ENCODE measurements around the gene BMP2K.

Gene BMP2K

GRCh38 chr4:78776079-78776728, at the start of gene BMP2K:
Gene BMP2K, plus strand, starts transcription at chr4:78776350. Its CDS starts 194 bp downstream, at chr4:78776544.
- DNase-seq = peak; percentile 78 to 84

- no peak for DNase-seq
Measured at GRCh38 chr4:78726546-78726945, 49.6 kb upstream of the BMP2K start.

- DNase-seq = no peak
Measured at GRCh38 chr4:78732332-78733104, 43.6 kb upstream of the BMP2K start.

GRCh38 chr4:78734441-78735162, 41.5 kb upstream of the BMP2K start:
- no peak for DNase-seq

GRCh38 chr4:78735697-78736096, 40.5 kb upstream of the BMP2K start:
- DNase-seq = no peak

GRCh38 chr4:78737035-78737434, 39.1 kb upstream of the BMP2K start:
- no peak for DNase-seq

- DNase-seq = no peak
Measured at GRCh38 chr4:78737973-78738372, 38.2 kb upstream of the BMP2K start.

GRCh38 chr4:78742300-78742699, 33.9 kb upstream of the BMP2K start:
- no peak for DNase-seq

- DNase-seq = no peak
Measured at GRCh38 chr4:78747475-78747922, 28.7 kb upstream of the BMP2K start.

GRCh38 chr4:78748381-78748780, 27.8 kb upstream of the BMP2K start:
- DNase-seq = no peak

- no peak for DNase-seq
Measured at GRCh38 chr4:78749258-78749971, 26.7 kb upstream of the BMP2K start.

GRCh38 chr4:78749972-78750727, 26.0 kb upstream of the BMP2K start:
- DNase-seq = peak; percentile 2 to 10

GRCh38 chr4:78753091-78753490, 23.1 kb upstream of the BMP2K start:
- no peak for DNase-seq

- DNase-seq = no peak
Measured at GRCh38 chr4:78754872-78755271, 21.3 kb upstream of the BMP2K start.

GRCh38 chr4:78756137-78756536, 20.0 kb upstream of the BMP2K start:
- DNase-seq = no peak

- DNase-seq = no peak
Measured at GRCh38 chr4:78756776-78757175, 19.4 kb upstream of the BMP2K start.

- no peak for DNase-seq
Measured at GRCh38 chr4:78757574-78757973, 18.6 kb upstream of the BMP2K start.

- no peak for DNase-seq
Measured at GRCh38 chr4:78758085-78758484, 18.1 kb upstream of the BMP2K start.

GRCh38 chr4:78762529-78762928, 13.6 kb upstream of the BMP2K start:
- DNase-seq = no peak

- no peak for DNase-seq
Measured at GRCh38 chr4:78763251-78763650, 12.9 kb upstream of the BMP2K start.

GRCh38 chr4:78763763-78764387, 12.3 kb upstream of the BMP2K start:
- no peak for DNase-seq

GRCh38 chr4:78764498-78764961, 11.6 kb upstream of the BMP2K start:
- DNase-seq = no peak

Data from CD4-positive, alpha-beta T cell treated with Interferon alpha-2 for 1 hour (primary cell).